ENCODE data around the gene ATG13. TPM values are rescaled to one million over a fixed set of nuclear protein-coding genes. Genes with fewer than 3 reads are reported as not detected.
A peak's percentile ranks its signal among the peaks of the same experiment; 100 is the strongest.

Gene ATG13
- total RNA-seq, 2 donors from 2014 or later: 54.5 to 80.2 TPM

DNA sequence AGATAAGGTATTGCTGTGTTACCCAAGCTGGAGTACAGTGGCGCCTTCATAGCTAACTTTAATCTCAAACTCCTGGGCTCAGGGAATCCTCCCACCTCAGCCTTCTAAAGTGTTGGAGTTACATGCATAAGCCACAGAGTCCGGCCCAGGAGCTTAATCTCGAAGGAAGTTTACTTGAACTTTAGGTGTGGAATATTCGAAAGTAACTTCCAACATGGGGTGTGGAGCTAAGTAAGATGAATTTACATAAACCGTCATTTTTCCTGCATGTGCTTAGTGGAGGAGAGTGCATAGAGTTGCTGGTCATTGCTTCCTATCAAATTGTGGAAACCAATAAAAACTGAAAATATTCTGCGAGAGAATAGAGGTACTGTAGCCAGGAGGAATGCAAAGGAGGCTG is 1.5 kb downstream of the ATG13 start:
- Histone ChIP-seq H3K9me3 (no peaks in the 10 kb centered on the region), H3K27ac (peak overlapping the region in 1 of 2 donors; percentile 97), H3K4me3 (peak overlapping the region in 1 of 2 donors; percentile 99), H3K4me1 (peaks cover 0 to 40% of the 10 kb centered on the region in 2 donors), H3K27me3 (no peaks in the 10 kb centered on the region), H3K36me3 (no peaks in the 10 kb centered on the region)
- no peak for DNase-seq (ENCODE audit: low spot score)
- TF ChIP-seq, protein P1, sequence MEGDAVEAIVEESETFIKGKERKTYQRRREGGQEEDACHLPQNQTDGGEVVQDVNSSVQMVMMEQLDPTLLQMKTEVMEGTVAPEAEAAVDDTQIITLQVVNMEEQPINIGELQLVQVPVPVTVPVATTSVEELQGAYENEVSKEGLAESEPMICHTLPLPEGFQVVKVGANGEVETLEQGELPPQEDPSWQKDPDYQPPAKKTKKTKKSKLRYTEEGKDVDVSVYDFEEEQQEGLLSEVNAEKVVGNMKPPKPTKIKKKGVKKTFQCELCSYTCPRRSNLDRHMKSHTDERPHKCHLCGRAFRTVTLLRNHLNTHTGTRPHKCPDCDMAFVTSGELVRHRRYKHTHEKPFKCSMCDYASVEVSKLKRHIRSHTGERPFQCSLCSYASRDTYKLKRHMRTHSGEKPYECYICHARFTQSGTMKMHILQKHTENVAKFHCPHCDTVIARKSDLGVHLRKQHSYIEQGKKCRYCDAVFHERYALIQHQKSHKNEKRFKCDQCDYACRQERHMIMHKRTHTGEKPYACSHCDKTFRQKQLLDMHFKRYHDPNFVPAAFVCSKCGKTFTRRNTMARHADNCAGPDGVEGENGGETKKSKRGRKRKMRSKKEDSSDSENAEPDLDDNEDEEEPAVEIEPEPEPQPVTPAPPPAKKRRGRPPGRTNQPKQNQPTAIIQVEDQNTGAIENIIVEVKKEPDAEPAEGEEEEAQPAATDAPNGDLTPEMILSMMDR (IDR thresholded peaks at IDR 0.05): no peak

DNA sequence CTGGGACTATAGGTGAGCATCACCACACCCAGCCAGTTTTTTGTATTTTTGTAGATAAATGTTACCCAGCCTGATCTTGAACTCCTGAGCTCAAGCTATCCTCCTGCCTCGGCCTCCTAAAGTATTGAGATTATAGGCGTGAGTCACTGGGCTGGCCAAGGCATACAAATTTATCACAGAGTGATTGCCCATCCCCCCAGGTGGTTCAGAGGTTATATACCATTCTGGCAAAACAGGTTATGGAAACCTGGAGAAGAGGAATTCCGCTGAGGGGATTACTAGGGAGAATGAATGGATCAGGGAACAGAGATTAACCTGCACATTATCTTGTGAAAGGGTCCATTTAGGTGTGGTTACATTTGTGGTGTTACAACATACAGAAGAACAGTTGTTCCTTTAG is 8.1 kb downstream of the ATG13 start:
- Histone ChIP-seq H3K27me3 (no peaks in the 10 kb centered on the region), H3K9me3 (no peaks in the 10 kb centered on the region), H3K27ac (no peak overlapping the region), H3K4me1 (no peaks in the 10 kb centered on the region), H3K4me3 (no peak overlapping the region), H3K36me3 (peaks cover 37% of the 10 kb centered on the region)
- TF ChIP-seq, protein P1 (IDR thresholded peaks at IDR 0.05): no peak
- DNase-seq (ENCODE audit: low spot score): no peak

DNA sequence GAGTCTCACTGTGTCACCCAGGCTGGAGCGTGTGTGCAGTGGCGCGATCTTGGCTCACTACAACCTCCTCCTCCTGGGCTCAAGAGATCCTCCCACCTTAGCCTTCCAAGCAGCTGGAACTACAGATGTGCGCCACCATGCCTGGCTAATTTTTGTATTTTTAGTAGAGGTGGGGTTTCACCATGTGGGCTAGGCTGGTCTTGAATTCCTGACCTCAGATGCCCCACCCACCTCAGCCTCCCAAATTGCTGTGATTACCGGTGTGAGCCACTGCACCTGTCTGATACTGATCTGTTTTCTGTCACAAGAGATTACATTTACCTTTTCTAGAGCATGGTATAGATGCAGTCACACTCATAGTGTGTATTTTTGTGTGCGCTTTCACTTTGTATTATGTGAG is 11.6 kb downstream of the ATG13 start:
- Histone ChIP-seq H3K27ac (no peak overlapping the region), H3K9me3 (no peaks in the 10 kb centered on the region), H3K4me3 (no peak overlapping the region), H3K4me1 (no peaks in the 10 kb centered on the region), H3K27me3 (no peaks in the 10 kb centered on the region), H3K36me3 (peaks cover 53% of the 10 kb centered on the region)
- TF ChIP-seq, protein P1 (IDR thresholded peaks at IDR 0.05): no peak
- no peak for DNase-seq (ENCODE audit: low spot score)

DNA sequence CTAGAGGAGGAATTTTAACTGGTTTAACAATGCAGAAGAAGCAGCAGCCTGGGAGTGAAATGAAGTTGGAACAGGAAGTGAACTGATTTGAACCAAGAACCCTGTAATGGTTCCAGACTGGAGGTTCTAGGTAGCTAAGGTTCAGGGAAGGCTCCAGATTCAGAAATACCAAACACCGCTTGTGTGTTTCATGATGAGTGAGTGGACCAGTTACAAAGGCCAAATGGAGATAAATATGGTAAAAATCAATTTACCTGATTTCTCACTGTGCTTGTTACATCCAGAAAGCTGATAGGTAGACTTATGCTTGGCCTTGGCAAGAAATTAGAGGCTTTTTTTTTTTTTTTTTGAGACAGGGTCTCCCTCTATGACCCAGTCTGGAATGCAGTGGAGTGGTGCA is 12.9 kb downstream of the ATG13 start:
- Histone ChIP-seq H3K4me3 (no peak overlapping the region), H3K27me3 (no peaks in the 10 kb centered on the region), H3K4me1 (no peaks in the 10 kb centered on the region), H3K27ac (no peak overlapping the region), H3K36me3 (peaks cover 48% of the 10 kb centered on the region), H3K9me3 (no peaks in the 10 kb centered on the region)
- no peak for DNase-seq (ENCODE audit: low spot score)
- TF ChIP-seq, protein P1 (IDR thresholded peaks at IDR 0.05): no peak

DNA sequence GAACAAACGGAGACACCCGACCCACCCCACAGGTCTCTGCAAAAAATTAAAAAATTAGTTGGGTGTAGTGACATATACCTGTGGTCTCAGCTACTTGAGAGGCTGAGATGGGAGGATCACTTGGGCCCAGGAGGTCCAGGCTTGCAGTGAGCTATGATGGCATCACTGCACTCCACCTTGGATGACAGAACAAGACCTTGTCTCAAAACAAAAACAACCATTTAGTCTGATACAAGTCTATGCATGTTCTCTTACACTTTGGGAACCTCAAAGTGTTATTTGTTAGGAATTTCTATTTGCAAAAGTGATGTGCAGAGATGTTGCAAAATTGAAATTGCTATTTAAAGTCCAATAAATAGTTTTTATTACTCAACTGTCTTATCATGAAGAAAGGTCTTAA is 14.3 kb downstream of the ATG13 start:
- Histone ChIP-seq H3K9me3 (no peaks in the 10 kb centered on the region), H3K27me3 (no peaks in the 10 kb centered on the region), H3K27ac (no peak overlapping the region), H3K4me1 (no peaks in the 10 kb centered on the region), H3K36me3 (peaks cover 39% of the 10 kb centered on the region), H3K4me3 (no peak overlapping the region)
- DNase-seq (ENCODE audit: low spot score): no peak
- TF ChIP-seq, protein P1 (IDR thresholded peaks at IDR 0.05): no peak

DNA sequence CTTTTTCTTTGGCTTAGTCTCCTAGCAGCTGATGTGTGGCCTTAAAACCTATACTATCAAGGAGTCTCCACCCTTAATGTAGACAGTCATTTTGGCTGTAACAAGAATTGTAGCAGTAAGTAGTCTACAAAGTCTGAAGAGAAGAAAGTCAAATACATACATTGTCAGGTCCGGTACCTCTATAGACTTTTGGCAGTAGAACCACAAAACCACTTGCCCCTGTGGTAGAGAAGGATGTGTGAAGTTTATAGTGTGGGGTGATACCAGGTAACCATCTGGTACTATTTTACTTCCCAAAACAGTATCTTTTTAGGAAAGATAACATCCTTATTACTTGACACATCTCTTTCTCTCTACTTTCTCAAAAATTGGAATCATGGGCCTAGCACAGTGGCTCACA is 15.1 kb downstream of the ATG13 start:
- no peaks in the 10 kb centered on the region for H3K9me3 ChIP-seq
- DNase-seq (ENCODE audit: low spot score): no peak
- no peaks in the 10 kb centered on the region for H3K27me3 ChIP-seq
- no peak overlapping the region for H3K4me3 ChIP-seq
- TF ChIP-seq, protein P1 (IDR thresholded peaks at IDR 0.05): no peak
- H3K27ac ChIP-seq: no peak overlapping the region
- no peaks in the 10 kb centered on the region for H3K4me1 ChIP-seq
- peaks cover 35% of the 10 kb centered on the region for H3K36me3 ChIP-seq
